T-cell (primary cell): Measurements from ENCODE around the gene DLX1. TPM values are rescaled to one million over a fixed set of nuclear protein-coding genes. Genes with fewer than 3 reads are reported as not detected.

Source experiments
- ATAC-seq, 4 experiments: fragments of 200-7000 bp in 3 of 4; fragments of 150-1000 bp in 1 of 4; cut with Tn5 transposase; replicated peaks in 1 of 4; 1 replicate in 3 of 4; 2 replicates in 1 of 4; pipeline ENCODE4 v1.10.0; 2021; ENCODE audit warnings: moderate library complexity in 3 of 4, mild to moderate bottlenecking in 2 of 4, moderate number of reproducible peaks in 1 of 4
- CTCF ChIA-PET, 2 donors: fragments of 300-600 bp; sonication (Branson Sonifier 250); formaldehyde crosslinking; loops; one replicate each; lab custom pipeline; 2022; ENCODE audit warnings: antibody characterized with exemption in 2 of 2; lab: Charles Lee
- POLR2A ChIA-PET, 2 donors: fragments of 300-600 bp; sonication (Branson Sonifier 250); formaldehyde crosslinking; loops; one replicate each; lab custom pipeline; 2022; ENCODE audit warnings: antibody characterized with exemption in 2 of 2; lab: Charles Lee
- DNase-seq, 35 experiments: peaks; one replicate each; pipeline versions ENCODE4 v3.0.0 to v3.0.0-alpha.2; 2013 to 2023
- H3K27ac ChIP-seq: one replicate; pipeline ENCODE4 v1.5.1; 2013; ENCODE audit warnings: low read length
- H3K27me3 ChIP-seq, 2 experiments: replicated peaks in 1 of 2; 1 replicate in 1 of 2; 2 replicates in 1 of 2; pipeline versions ENCODE4 v1.6.1 to v1.7.0; 2013; ENCODE audit warnings: low read length in 1 of 2, mixed read lengths in 1 of 2; ENCODE audit not compliant: control insufficient read depth in 2 of 2, insufficient read depth in 2 of 2; ENCODE audit errors: extremely low read depth in 1 of 2
- H3K36me3 ChIP-seq, 2 donors: 1 replicate in 1 of 2; 2 replicates in 1 of 2; pipeline versions ENCODE4 v1.6.1 to v1.7.0; 2013; ENCODE audit warnings: low read length in 1 of 2; ENCODE audit not compliant: control insufficient read depth in 2 of 2, insufficient read depth in 1 of 2; ENCODE audit errors: extremely low read depth in 1 of 2
- H3K4me1 ChIP-seq, 2 experiments: 1 replicate in 1 of 2; 2 replicates in 1 of 2; pipeline versions ENCODE4 v1.6.1 to v1.7.0; 2013; ENCODE audit warnings: low read length in 2 of 2, mixed read lengths in 1 of 2; ENCODE audit not compliant: insufficient read depth in 2 of 2, control insufficient read depth in 1 of 2; ENCODE audit errors: extremely low read depth in 1 of 2
- H3K4me3 ChIP-seq, 2 donors: 1 replicate in 1 of 2; 2 replicates in 1 of 2; pipeline versions ENCODE4 v1.5.1 to v1.7.0; 2013; ENCODE audit warnings: mild to moderate bottlenecking in 2 of 2, low read length in 1 of 2, moderate library complexity in 1 of 2; ENCODE audit not compliant: control insufficient read depth in 1 of 2; ENCODE audit errors: extremely low read depth in 1 of 2
- H3K9me3 ChIP-seq: 2 replicates; pipeline ENCODE4 v1.7.0; 2013
- H3K27ac Mint-ChIP-seq, 2 donors: one replicate each; pipeline ENCODE4 v1.8.0; 2020 to 2021; ENCODE audit warnings: mild to moderate bottlenecking in 2 of 2, mixed read lengths in 2 of 2
- H3K27me3 Mint-ChIP-seq, 2 donors: one replicate each; pipeline ENCODE4 v1.8.0; 2021 to 2022; ENCODE audit warnings: mixed read lengths in 2 of 2
- H3K36me3 Mint-ChIP-seq: one replicate; pipeline ENCODE4 v1.8.0; 2021; ENCODE audit warnings: mixed read lengths
- H3K4me1 Mint-ChIP-seq, 3 donors: one replicate each; pipeline ENCODE4 v1.8.0; 2020 to 2022; ENCODE audit warnings: mixed read lengths in 3 of 3, mild to moderate bottlenecking in 1 of 3
- H3K4me3 Mint-ChIP-seq, 3 donors: one replicate each; pipeline ENCODE4 v1.8.0; 2020 to 2022; ENCODE audit warnings: mild to moderate bottlenecking in 3 of 3, mixed read lengths in 3 of 3, moderate library complexity in 3 of 3
- H3K9me3 Mint-ChIP-seq, 3 donors: one replicate each; pipeline ENCODE4 v1.8.0; 2020 to 2022; ENCODE audit warnings: mixed read lengths in 3 of 3
- WGBS: methylation state at CpG from one replicate; pipeline ENCODE4 v1.1.5; 2013; ENCODE audit warnings: missing lambda C conversion rate; ENCODE audit not compliant: insufficient coverage; 5-methylcytosine and 5-hydroxymethylcytosine counted together
- total RNA-seq, 35 experiments: library from RNA in 6 of 35; stranded (reverse) in 6 of 35; fragments of 120-200 nt in 1 of 35; gene quantifications; one replicate each; pipeline versions ENCODE4 v1.2.1 to v1.2.4 and lab custom pipeline; 2013 to 2026

DLX1 gene
- total RNA-seq, 5 donors from 2014 or later (not counting 1 experiment from before 2014, with no cell fraction given) = not detected

- ChIA-PET POLR2A (no interaction called here), CTCF (interaction anchor here in 1 of 2 donors (0.6 kb wide), 1 partner anchor 13 kb away, joined by 5 read pairs; no protein-coding TSS in a partner anchor)
- DNase-seq (no peak), ATAC-seq (no peak)
- Mint-ChIP-seq H3K4me1 (peaks cover 0 to 4% (median 3%) of the 10 kb centered on the region in 3 donors), H3K4me3 (no peak overlapping the region), H3K36me3 (no peaks in the 10 kb centered on the region), H3K27ac (no peak overlapping the region), H3K27me3 (no peaks in the 10 kb centered on the region), H3K9me3 (no peaks in the 10 kb centered on the region)
- H3K4me3 ChIP-seq = no peak overlapping the region
- no CpG with 5 or more reads among the region's 3 CpGs for WGBS
- H3K27ac ChIP-seq = no peak overlapping the region
- H3K36me3 ChIP-seq = no peaks in the 10 kb centered on the region
- H3K27me3 ChIP-seq = no peaks in the 10 kb centered on the region
- H3K9me3 ChIP-seq = no peaks in the 10 kb centered on the region
- H3K4me1 ChIP-seq = no peaks in the 10 kb centered on the region
Measured at GRCh38 chr2:172046866-172047565, 38.3 kb upstream of the DLX1 start.

GRCh38 chr2:172047566-172048507 lies 37.5 kb upstream of the DLX1 start:
- ATAC-seq = no peak
- 75% methylated on average over 2 of the region's 8 CpGs for WGBS

GRCh38 chr2:172048508-172049503 lies 36.5 kb upstream of the DLX1 start:
- no peaks in the 10 kb centered on the region for H3K4me1 ChIP-seq
- 100% methylated on average over 2 of the region's 6 CpGs for WGBS
- H3K27me3 ChIP-seq = no peaks in the 10 kb centered on the region
- H3K27ac ChIP-seq = no peak overlapping the region
- H3K9me3 ChIP-seq = no peaks in the 10 kb centered on the region
- no peak for ATAC-seq
- H3K36me3 Mint-ChIP-seq = no peaks in the 10 kb centered on the region
- no peak overlapping the region for H3K4me3 ChIP-seq
- ChIA-PET CTCF (interaction anchor here in 1 of 2 donors (0.6 kb wide), 2 partner anchors 24 to 1894 kb away, joined by 3 read pairs; no protein-coding TSS in a partner anchor), POLR2A (no interaction called here)
- no peaks in the 10 kb centered on the region for H3K9me3 Mint-ChIP-seq
- H3K27ac Mint-ChIP-seq = no peak overlapping the region
- no peaks in the 10 kb centered on the region for H3K27me3 Mint-ChIP-seq
- no peaks in the 10 kb centered on the region for H3K36me3 ChIP-seq
- DNase-seq = no peak
- H3K4me3 Mint-ChIP-seq = no peak overlapping the region
- H3K4me1 Mint-ChIP-seq = peaks cover 0 to 4% (median 3%) of the 10 kb centered on the region in 3 donors

More at GRCh38 chr2:172047566-172048507, 37.5 kb upstream of the DLX1 start:
- H3K4me3 Mint-ChIP-seq = no peak overlapping the region
- H3K9me3 ChIP-seq = no peaks in the 10 kb centered on the region
- no peaks in the 10 kb centered on the region for H3K4me1 ChIP-seq
- no peak overlapping the region for H3K4me3 ChIP-seq
- peaks cover 0 to 4% (median 3%) of the 10 kb centered on the region in 3 donors for H3K4me1 Mint-ChIP-seq
- no peaks in the 10 kb centered on the region for H3K9me3 Mint-ChIP-seq
- H3K36me3 Mint-ChIP-seq = no peaks in the 10 kb centered on the region
- no peak for DNase-seq
- H3K36me3 ChIP-seq = no peaks in the 10 kb centered on the region
- no peaks in the 10 kb centered on the region for H3K27me3 ChIP-seq
- no peaks in the 10 kb centered on the region for H3K27me3 Mint-ChIP-seq
- POLR2A ChIA-PET = no interaction called here
- H3K27ac Mint-ChIP-seq = no peak overlapping the region
- H3K27ac ChIP-seq = no peak overlapping the region
- CTCF ChIA-PET = interaction anchor here (0.6 kb wide), 2 partner anchors 13 to 23 kb away, joined by 3 to 5 read pairs; no protein-coding TSS in a partner anchor

GRCh38 chr2:172049567-172050120 lies 35.7 kb upstream of the DLX1 start:
- H3K27me3 Mint-ChIP-seq = no peaks in the 10 kb centered on the region
- no peaks in the 10 kb centered on the region for H3K36me3 Mint-ChIP-seq
- DNase-seq (no peak), ATAC-seq (no peak)
- H3K27me3 ChIP-seq = no peaks in the 10 kb centered on the region
- no peak overlapping the region for H3K27ac Mint-ChIP-seq
- H3K4me1 Mint-ChIP-seq = peaks cover 0 to 4% (median 3%) of the 10 kb centered on the region in 3 donors
- H3K9me3 Mint-ChIP-seq = no peaks in the 10 kb centered on the region
- H3K4me1 ChIP-seq = no peaks in the 10 kb centered on the region
- H3K4me3 Mint-ChIP-seq = no peak overlapping the region
- CTCF ChIA-PET = interaction anchor here in 1 of 2 donors (0.6 kb wide), 1 partner anchor 1895 kb away, joined by 3 read pairs; no protein-coding TSS in a partner anchor
- no peaks in the 10 kb centered on the region for H3K9me3 ChIP-seq
- no peaks in the 10 kb centered on the region for H3K36me3 ChIP-seq
- no peak overlapping the region for H3K4me3 ChIP-seq
- POLR2A ChIA-PET = no interaction called here
- WGBS = no CpG with 5 or more reads among the region's 2 CpGs
- H3K27ac ChIP-seq = no peak overlapping the region

- no peaks in the 10 kb centered on the region for H3K36me3 Mint-ChIP-seq
- H3K36me3 ChIP-seq = no peaks in the 10 kb centered on the region
- DNase-seq (no peak), ATAC-seq (no peak)
- no peaks in the 10 kb centered on the region for H3K9me3 Mint-ChIP-seq
- H3K4me3 Mint-ChIP-seq = no peak overlapping the region
- H3K27ac ChIP-seq = no peak overlapping the region
- no peak overlapping the region for H3K4me3 ChIP-seq
- peaks cover 0 to 4% (median 3%) of the 10 kb centered on the region in 3 donors for H3K4me1 Mint-ChIP-seq
- H3K9me3 ChIP-seq = no peaks in the 10 kb centered on the region
- POLR2A ChIA-PET = no interaction called here
- H3K4me1 ChIP-seq = no peaks in the 10 kb centered on the region
- no peaks in the 10 kb centered on the region for H3K27me3 ChIP-seq
- CTCF ChIA-PET = interaction anchor here (0.6 to 1.0 kb wide), 3 partner anchors 304 to 1320 kb away, joined by 3 to 4 read pairs (median 3); partner anchors contain the start of gene ITGA6 (in 1 of the 2)
- H3K27ac Mint-ChIP-seq = no peak overlapping the region
- WGBS = no CpG with 5 or more reads among the region's 1 CpG
- no peaks in the 10 kb centered on the region for H3K27me3 Mint-ChIP-seq
Measured at GRCh38 chr2:172050479-172051125, 34.7 kb upstream of the DLX1 start.
